HG03108 (cell line): Measurements from ENCODE around the gene IL4R.

Experiments
- ATAC-seq: cut with Tn5 transposase; IDR thresholded peaks from one replicate; pipeline ENCODE4 v1.9.1; 2021; ENCODE audit warnings: moderate library complexity; ENCODE audit not compliant: unreplicated experiment

Gene IL4R

DNA sequence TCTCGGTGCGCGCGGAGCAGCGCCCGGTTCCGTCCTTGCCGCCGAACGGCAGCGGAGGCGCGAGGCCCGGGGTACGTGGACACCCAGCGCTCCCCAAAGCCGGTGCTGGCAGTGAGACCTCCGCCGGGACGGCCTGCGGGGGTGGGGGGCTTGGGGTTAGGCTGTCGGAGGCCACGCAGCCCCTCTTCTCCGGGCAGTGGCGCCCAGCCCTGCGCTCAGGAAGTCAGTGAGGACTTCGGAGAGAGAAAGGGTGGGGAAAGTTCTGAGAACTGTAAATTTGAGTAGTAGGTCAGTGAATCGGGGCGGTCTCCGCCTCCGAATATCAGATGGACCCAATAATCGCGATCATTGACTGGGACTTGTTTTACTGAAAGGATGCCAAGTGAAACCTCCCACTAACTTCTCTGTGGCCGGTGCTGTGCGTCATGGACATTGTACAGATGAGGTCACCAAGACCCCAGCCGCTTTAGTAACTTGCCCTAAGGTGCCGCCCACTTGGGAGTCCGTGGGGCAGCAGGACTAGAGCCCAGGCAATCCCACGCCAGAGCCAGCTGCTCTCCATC lies 468 bp downstream of the IL4R start:
- ATAC-seq, result peak; percentile 12

DNA sequence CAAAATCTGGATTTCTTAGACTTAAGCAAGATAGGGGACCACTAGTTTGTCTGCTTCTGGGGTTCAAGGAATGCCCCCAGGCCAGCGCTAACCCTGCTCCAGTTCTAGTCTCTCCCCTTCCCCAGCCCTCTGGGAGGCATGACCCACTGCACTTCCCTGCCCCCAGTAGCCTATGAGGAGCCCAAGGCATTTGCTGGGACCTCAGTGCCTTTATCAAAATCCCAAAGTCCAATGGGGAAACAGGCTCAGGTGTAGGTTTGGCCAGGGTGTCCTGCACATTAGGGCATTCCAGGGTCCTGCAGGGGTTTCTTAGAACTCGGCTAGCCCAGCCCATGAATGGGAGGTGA lies 1.2 kb downstream of the IL4R start:
- no peak for ATAC-seq

DNA sequence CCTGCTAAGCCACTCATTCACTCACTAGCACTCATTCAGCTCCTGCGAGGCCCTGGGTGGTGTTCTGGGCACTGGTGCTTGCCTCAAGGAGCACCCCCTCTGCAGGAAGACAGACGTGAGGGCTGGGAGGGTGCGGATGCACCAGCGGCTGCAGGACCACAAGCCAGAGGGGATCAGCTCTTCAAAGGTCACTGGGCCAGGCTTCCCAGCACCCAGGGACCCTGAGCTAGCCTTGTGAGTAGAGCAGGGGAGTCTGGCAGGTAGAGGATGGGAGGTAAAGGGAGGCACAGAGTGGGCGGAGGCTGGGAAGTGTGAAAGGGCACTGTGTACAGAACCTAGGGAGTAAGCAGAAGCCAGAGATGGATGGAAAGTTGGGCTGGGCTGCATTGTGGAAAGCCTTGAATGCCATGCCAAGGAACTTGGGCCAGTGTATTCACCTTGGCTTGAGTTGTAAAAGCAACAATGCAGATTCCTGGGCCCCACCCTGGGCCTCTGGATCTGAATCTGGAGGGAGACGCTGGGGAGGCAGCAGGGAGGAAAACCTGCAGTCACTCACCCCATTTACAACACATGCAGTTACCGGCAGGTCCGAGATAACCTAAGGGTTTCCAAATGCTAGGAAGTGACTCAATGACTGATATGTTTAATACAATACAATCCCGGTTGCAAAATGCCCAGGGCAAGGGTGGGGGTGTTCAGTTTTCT lies 1.7 kb downstream of the IL4R start:
- ATAC-seq, result no peak

DNA sequence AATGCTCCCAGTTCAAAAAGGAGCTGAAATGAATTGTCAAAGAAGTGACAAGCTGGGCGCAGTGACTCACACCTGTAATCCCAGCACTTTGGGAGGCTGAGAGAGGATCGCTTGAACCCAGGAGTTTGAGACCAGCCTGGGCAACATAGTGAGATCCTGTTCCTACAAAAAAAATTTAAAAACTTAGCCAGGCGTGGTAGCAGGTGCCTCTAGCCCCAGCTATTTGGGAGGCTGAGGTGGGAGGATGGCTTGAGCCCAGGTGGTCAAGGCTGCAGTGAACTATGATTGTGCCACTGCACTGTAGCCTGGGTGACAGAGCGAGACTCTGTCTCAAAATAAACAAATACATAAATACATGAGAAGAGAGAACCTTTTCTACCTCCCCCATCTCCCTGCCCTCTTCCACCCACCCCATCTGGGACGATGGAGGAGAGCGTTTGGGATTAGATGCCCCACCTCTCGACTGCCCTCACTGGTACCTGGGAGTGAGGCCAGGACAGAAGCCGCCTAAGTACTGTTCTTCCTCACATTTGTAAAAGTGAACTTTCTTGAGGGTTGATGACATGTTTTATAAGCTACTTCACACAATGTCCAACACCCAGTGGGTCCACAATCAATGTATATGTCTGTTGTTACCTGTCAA lies 2.4 kb downstream of the IL4R start:
- no peak for ATAC-seq

DNA sequence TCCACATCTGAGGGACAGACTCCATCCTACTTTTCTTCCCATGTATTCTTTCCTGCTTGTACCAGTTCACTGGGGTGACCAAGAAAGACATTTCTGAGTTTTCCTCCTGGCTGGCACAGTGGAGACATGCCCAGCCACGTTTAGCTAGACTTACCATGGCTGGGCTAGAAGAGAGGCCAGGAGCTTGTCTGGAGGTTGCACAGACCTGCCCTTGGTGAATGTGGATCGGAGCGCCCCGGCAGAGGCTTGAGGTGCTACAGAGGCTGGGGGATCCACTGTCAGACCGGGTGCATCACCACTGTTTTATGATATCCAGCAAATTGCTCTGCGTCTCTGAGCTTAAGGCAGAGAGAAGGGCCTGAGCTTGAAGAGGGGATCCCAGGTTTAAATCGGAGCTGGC lies 3.5 kb downstream of the IL4R start:
- no peak for ATAC-seq

DNA sequence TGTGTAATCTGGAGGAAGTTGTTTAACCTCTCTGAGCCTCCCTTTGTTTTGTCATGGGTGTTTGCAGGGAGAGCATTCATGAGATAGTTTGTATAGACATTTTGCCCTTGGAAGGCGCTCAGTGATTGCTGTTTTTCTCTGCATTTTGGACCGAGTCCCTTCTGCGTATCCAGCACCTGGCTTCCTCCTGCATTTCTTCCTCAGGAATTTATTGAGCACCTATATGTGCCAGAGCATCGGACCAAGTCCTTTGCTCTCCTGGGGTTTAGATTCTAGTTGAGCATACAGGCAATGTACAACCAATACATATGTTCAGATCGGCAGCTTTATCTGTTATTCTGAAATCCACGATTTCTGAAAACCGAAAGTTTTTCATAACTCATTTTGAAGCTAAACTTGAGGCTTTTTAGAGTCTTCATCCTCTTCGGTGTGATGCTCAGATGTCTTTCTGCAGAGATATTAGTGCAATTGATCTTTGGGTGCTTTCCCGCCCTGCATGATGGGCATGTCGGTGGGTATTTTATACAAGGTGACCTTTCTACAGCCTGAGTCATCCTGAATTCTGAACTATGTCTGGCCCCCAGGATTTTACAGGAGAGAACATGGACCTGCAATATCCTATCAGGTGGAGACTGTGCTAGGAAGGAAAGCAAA lies 4.1 kb downstream of the IL4R start:
- ATAC-seq, result no peak

DNA sequence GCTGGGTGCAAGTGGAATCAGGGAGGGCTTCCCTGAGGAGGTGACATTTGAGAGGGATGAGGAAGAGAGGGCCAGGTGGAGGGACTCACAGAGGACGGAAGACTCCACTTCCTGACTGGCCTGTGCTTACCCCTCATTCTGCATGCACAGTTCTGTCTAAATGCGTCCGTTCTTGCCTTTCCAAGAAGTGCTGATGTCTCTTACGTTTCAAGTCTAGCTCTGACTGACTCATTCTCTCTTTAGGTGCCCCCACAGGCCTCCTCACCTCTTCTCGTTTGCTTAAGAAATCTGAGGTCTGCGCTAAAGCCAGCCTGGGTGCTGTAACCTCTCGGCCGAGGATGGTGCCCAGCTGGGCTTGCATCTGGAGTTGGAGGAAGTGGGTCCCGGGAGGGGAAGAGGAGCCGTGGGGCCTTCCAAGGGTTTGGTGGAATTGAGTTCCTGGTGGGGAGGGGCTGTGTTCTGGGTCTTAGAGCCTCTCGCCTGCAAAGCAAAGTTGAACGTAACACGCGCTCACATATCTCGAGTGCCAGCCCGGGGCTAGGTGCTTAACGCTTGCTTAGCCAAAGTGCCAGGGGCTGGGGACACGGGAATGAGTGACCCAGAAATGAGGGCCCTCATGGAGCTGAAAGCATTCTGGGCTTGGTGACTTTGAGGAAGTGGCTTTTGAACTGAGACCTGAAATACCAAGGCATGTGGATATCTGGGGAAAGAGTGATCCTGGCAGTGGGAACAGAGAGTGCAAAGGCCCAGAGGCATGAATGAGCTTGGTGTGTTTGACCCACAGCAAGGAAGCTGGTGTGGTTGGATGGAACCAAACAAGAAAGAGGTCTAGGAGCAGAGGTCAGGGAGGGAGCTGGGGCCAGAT lies 4.8 kb downstream of the IL4R start:
- ATAC-seq, result peak; percentile 48

DNA sequence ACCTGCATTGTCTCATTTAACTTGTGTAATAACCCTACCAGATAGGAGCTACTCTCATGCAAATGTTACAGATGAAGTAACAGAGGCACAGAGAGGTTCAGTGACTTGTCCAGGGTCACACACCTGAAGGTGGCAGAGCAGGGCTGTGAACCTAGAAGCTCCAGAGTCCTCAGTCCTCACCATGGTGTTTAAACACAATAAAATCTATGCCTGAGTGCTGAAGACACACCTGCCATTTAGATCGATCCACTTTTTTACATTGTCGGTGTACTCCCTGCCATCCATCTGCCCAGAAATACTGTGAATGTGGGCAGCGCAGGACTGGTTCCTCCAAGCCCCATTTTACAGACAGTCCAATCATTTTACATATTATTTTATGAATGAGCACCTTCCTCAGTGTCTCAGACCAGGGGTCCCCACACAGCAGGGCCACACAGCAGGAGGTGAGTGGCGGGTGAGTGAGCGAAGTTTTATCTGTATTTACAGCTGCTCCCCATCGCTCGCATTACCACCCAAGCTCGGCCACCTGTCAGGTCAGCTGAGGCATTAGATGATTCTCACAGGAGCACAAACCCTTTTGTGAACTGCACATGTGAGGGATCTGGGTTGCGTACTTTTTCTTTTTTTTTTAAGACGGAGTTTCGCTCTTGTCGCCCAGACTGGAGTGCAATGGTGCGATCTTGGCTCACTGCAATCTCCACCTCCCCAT lies 5.6 kb downstream of the IL4R start:
- ATAC-seq, result no peak

DNA sequence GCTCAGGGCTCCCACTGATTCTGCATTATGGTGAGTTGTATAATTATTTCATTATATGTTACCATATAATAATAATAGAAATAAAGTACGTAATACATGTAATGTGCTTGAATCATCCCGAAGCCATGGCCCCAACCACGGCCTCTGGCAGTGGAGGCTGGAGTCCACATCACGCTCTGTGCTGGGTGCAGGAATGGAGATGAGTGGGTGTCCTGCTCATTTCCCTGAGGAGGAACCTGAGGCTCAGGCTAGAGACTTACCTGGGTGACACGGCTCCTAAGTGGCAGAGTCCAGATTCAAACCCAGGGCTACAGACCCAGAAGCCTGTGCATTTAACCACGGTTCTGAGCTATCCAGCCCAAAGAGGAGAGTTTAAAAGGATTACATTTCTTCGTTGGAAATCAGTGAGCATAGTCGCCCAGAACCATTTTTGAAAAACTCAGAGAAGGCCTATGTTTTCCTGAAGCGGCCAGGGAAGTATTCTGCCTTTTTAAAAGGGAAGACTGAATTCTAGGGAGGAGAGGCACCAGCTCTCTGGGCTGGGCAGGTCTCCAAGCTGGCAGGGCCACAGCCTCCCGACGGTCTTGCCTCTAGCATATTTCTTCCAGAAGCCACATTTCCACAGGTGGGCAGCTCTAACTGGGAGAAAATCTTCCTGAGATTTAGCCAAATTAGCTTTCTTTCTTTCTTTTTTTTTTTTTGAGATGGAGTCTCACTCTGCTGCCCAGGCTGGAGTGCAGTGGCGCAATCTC lies 6.7 kb downstream of the IL4R start:
- no peak for ATAC-seq

DNA sequence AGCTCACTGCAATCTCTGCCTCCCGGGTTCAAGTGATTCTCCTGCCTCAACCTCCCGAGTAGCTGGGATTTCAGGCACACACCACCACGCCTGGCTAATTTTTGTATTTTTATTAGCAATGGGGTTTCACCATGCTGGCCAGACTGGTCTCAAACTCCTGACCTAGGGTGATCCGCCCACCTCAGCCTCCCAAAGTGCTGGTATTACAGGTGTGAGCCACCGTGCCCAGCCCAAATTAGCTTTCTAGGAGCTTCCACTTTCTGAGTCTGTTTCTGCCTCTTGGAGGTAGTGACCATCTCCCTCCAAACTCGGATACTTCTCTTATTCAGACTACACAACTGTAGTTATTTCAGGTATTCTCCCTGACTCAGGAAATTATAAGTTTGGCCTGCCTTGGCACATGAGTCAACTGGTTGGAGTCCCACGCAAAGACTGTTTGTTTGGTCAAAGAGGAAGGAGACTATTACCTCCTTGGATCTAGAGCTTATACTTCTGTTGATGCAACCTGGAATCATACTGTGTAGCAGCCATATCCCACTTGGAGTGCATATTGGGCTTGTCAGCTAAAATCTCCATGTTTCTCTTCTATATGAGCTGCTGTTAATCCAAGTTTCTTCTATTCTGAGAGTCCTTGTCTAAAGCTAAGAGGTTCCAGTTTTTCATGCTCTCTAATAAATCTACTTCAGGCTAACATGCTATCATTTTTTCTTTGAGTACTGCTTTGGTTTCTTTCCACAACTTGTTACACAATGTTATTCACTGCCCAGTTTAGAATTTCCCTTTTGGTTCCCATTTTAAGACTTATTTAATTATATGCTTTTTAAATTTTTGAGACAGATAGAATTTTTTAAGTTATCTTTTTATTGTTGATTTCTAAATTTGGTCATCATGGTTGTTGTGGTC lies 7.5 kb downstream of the IL4R start:
- no peak for ATAC-seq

DNA sequence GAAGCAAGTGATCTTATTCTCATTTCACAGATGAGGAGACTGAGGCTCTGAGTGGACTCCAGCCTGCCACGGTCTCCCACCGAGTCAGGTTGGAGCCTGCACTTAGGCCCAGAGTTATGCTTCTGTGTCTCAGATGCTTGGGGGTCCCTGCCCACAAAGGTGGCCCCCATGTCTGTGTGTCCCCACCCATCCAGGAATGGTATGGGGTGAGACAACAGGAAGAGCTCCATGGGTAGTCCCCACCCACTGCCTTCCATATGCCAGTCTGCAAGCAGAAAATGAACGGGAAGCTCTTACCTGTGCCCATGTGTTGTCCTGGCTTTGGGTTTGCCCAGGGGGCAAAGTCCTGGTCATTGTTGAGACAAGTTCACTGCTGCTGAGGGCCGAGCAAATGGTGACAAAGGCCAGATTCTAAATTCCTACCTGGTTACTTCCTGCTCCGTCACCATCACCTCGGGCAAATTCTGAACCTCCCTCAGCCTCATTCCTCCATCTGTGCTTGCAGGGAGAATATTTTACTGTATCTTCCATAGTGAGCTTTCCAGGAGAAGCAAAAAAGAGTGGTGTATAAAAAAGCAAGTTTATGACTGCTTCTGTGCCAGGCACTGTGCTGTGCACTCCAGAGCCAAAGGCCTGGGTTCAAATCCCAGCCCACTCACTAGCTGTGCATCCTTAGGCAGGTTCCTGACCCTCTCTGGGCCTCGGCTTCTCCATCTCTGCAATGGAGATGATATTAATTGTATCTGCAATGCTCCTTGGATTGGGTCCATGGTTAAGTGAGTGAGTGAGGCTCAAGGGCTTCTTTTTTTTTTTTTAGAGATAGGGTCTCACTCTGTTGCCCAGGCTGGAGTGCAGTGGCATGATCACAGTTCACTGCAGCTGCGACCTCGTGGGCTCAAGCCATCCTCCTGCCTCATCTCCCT lies 9.3 kb downstream of the IL4R start:
- ATAC-seq, result no peak

DNA sequence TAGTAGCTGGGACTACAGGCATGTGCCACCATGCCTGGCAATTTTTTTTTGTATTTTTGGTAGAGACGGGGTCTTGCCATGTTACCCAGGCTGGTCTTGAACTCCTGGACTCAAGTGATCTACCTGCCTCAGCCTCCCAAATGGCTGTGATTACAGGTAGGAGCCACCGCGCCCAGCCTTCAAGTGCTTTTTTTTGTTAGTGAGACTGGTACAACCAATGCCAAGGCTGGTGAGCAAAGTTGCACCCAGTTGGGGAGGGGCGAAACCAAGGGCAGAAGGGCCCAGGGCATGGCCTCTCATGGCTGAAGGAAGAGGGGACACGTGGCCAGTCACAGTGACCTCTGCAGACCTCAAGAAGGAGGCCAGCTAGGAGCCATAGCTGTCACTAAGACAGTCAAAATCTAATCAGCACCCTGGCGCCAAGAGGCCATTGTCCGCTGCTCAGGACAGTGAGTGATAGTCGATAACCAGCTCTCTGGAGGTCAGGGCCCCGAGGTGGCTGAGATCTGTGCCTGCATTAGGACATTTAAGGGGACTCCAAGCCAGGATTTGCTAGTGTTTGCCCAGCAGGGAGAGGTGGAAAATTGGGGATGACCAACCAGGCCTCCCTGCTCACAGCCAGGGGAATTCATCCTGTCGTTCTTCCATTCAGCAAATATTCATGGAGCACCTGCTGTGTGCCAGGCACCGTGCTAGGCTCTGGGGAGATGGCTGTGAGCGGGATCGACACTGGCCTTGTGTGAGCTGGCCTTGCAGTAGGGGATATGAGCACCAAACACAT lies 10.2 kb downstream of the IL4R start:
- no peak for ATAC-seq

DNA sequence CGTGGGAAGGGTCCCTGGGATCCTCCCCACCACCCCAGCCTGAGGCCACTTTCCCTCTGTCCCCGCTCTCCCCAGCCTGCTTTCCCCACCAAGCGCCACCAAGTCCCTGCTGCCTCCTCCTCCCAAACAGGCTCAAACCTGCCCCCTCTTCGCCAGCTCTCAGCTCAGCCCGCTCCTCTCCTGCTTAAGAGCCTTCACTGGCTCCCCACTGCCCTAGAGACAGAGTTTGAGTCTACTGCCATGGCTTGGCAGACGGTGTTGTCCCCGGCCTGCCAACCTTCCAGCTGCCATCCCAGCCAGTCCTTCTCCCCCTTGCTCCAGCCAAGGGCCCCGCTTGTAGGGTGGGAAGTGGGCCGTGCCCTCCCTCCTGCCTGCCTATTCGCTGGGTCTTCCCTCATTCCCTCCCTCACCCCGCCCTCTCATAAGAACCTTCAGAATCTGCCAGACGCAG lies 11.1 kb downstream of the IL4R start:
- no peak for ATAC-seq

DNA sequence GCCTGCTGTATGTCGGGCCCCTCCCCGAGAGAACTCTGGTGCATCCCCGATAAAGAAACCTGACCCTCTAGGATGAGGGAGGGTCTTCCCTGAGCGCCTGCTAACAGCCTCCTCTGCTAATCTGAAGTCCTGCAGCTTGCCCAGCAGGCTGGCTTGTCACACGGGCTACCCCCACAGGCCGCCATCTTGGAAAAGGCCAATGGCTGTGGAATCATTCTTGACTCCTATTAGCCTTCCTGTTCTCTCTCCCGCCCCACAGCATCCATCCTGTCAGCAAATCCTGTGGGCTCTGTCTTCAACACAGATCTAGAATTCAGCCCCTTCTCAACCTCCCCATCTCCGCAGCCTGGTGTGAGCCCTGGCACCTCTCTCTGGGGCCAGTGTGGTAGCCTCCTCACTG lies 12.0 kb downstream of the IL4R start:
- ATAC-seq, result no peak

DNA sequence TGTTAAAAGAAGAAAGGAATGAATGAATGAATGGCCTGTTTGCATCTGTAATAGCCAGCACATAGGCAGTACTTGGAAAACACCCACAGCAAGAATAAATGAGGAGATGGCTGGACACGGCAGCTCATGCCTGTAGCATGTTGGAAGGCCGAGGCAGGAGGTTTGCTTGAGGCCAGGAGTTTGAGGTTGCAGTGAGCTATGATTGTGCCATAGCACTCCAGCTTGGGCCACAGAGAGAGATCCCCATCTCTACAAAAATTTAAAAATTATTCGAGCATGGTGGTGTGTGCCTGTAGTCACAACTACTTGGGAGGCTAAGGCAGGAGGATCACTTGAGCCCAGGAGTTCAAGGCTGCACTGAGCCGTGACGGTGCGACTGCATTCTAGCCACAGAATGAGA lies 12.5 kb downstream of the IL4R start:
- ATAC-seq, result no peak

DNA sequence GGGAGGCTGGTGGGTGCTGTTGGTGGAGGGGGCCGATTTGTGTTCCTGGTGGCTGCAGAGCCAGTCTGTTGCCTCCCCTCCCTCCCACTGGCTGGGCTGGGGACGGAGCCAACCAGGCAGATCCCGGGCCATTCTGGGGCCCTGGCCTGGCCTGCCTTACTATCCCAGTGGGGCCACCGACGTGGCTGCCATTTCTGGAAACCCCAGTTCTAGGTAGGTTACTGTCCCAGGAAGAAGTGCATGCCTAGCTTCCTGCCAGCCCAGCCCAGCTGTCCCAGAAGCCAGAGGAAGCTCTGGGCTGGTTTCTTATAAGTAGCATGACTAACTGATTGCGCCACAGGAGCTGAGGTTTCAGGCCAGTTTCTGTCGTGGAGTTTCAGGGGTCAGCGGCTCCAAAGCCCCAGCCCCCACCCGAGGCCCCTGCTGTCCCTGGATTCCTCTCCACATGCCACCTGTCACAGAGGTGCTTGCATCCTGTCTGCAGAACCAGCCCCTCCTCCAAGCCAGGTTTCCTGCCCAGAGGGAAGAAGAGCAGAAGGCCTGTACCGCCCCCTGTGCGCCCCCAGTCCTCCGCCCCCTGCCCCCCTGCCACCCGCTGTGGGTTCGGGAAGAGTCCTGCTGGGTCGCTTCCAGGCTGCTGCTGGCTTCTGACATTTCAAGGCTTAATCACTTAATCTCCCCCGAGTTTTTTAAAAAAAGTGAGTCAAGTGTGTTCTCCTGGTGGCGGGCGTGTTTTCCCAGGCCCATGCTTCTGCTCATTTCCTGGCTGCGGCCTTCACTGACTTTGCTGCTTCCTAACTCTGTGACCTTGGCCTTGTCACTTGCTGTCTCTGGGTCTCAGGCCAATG lies 13.2 kb downstream of the IL4R start:
- peak; percentile 67 for ATAC-seq
